NCI-H1436 (cell line): ENCODE measurements around the gene SLC33A1.

ENCODE experiments used
- DNase-seq: peaks from one replicate; lab custom pipeline; 2025; lab: John Stamatoyannopoulos, UW

Gene SLC33A1

GRCh38 chr3:155790272-155790925 is 63.8 kb downstream of the SLC33A1 start:
- no peak for DNase-seq

- DNase-seq = no peak
Measured at GRCh38 chr3:155785662-155786295, 68.4 kb downstream of the SLC33A1 start.

GRCh38 chr3:155782390-155782953 is 71.8 kb downstream of the SLC33A1 start:
- DNase-seq = no peak

- DNase-seq = no peak
Measured at GRCh38 chr3:155780291-155780690, 73.9 kb downstream of the SLC33A1 start.

GRCh38 chr3:155778462-155778861 is 75.8 kb downstream of the SLC33A1 start:
- no peak for DNase-seq

- DNase-seq = no peak
Measured at GRCh38 chr3:155772801-155773200, 81.4 kb downstream of the SLC33A1 start.

- no peak for DNase-seq
Measured at GRCh38 chr3:155771126-155771525, 83.1 kb downstream of the SLC33A1 start.
